Loucy (cell line): ENCODE results near the gene CHERP.
A peak's percentile ranks its signal among the peaks of the same experiment; 100 is the strongest.

Experiments used
- H2AFZ ChIP-seq: fragments of 200-600 bp; sonication (generic); 2 replicates; pipeline ENCODE4 v1.6.0; 2016; ENCODE audit warnings: antibody characterized with exemption, mild to moderate bottlenecking, low read length, moderate library complexity
- H3F3A ChIP-seq: fragments of 200-600 bp; 2 replicates; pipeline ENCODE4 v1.6.0; 2016; ENCODE audit warnings: antibody characterized with exemption, low read depth, mild to moderate bottlenecking
- H3K27me3 ChIP-seq: fragments of 200-600 bp; sonication (generic); 2 replicates; pipeline ENCODE4 v1.6.1; 2014; ENCODE audit warnings: low read length, mild to moderate bottlenecking; ENCODE audit not compliant: insufficient read depth, poor library complexity, severe bottlenecking
- H3K36me3 ChIP-seq: fragments of 200-600 bp; sonication (generic); 2 replicates; pipeline ENCODE4 v1.6.1; 2016; ENCODE audit warnings: low read length; ENCODE audit not compliant: insufficient read depth
- H3K4me1 ChIP-seq: fragments of 200-600 bp; sonication (generic); 2 replicates; pipeline ENCODE4 v1.5.1; 2014; ENCODE audit warnings: low read length, mild to moderate bottlenecking; ENCODE audit not compliant: insufficient read depth, poor library complexity, severe bottlenecking
- H3K4me2 ChIP-seq: fragments of 200-600 bp; sonication (generic); 2 replicates; pipeline ENCODE4 v1.6.0; 2014; ENCODE audit warnings: antibody characterized with exemption, low read length, low read depth, mild to moderate bottlenecking; ENCODE audit not compliant: poor library complexity, severe bottlenecking
- H3K4me3 ChIP-seq: fragments of 200-600 bp; sonication (generic); 2 replicates; pipeline ENCODE4 v1.5.1; 2014; ENCODE audit warnings: low read length, mild to moderate bottlenecking, mixed read lengths; ENCODE audit not compliant: poor library complexity, severe bottlenecking
- H3K79me2 ChIP-seq: fragments of 200-600 bp; sonication (generic); 2 replicates; pipeline ENCODE4 v1.6.1; 2014; ENCODE audit warnings: low read length; ENCODE audit not compliant: insufficient read depth
- H3K9ac ChIP-seq: fragments of 200-600 bp; sonication (generic); 2 replicates; pipeline ENCODE4 v1.6.0; 2014; ENCODE audit warnings: mild to moderate bottlenecking, low read depth, low read length, moderate library complexity; ENCODE audit not compliant: poor library complexity, severe bottlenecking
- H3K9me2 ChIP-seq: fragments of 200-600 bp; sonication (generic); replicated peaks from 2 replicates; pipeline ENCODE4 v1.6.1; 2016; ENCODE audit warnings: low read depth, low read length, mixed read lengths
- H3K9me3 ChIP-seq: fragments of 200-600 bp; sonication (generic); 2 replicates; pipeline ENCODE4 v1.6.1; 2014; ENCODE audit warnings: mild to moderate bottlenecking, antibody characterized with exemption, low read length, low read depth; ENCODE audit not compliant: insufficient read depth
- H4K20me1 ChIP-seq: fragments of 200-600 bp; sonication (generic); 2 replicates; pipeline ENCODE4 v1.6.0; 2014; ENCODE audit warnings: antibody characterized with exemption, low read length, mild to moderate bottlenecking; ENCODE audit not compliant: insufficient read depth, poor library complexity, severe bottlenecking
- EZH2phosphoT487 ChIP-seq: fragments of 200-600 bp; IDR thresholded peaks from 2 replicates; pipeline ENCODE4 v1.6.1; 2018; ENCODE audit warnings: antibody characterized with exemption, mild to moderate bottlenecking, moderate library complexity, borderline replicate concordance
- TF ChIP-seq, protein P1 (sequence below): fragments of 200-600 bp; sonication (generic); conservative IDR thresholded peaks from 2 replicates; pipeline ENCODE4 v1.5.1; 2014; ENCODE audit warnings: mild to moderate bottlenecking, antibody characterized with exemption, low read length

The CHERP gene, protein sequence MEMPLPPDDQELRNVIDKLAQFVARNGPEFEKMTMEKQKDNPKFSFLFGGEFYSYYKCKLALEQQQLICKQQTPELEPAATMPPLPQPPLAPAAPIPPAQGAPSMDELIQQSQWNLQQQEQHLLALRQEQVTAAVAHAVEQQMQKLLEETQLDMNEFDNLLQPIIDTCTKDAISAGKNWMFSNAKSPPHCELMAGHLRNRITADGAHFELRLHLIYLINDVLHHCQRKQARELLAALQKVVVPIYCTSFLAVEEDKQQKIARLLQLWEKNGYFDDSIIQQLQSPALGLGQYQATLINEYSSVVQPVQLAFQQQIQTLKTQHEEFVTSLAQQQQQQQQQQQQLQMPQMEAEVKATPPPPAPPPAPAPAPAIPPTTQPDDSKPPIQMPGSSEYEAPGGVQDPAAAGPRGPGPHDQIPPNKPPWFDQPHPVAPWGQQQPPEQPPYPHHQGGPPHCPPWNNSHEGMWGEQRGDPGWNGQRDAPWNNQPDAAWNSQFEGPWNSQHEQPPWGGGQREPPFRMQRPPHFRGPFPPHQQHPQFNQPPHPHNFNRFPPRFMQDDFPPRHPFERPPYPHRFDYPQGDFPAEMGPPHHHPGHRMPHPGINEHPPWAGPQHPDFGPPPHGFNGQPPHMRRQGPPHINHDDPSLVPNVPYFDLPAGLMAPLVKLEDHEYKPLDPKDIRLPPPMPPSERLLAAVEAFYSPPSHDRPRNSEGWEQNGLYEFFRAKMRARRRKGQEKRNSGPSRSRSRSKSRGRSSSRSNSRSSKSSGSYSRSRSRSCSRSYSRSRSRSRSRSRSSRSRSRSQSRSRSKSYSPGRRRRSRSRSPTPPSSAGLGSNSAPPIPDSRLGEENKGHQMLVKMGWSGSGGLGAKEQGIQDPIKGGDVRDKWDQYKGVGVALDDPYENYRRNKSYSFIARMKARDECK

DNA sequence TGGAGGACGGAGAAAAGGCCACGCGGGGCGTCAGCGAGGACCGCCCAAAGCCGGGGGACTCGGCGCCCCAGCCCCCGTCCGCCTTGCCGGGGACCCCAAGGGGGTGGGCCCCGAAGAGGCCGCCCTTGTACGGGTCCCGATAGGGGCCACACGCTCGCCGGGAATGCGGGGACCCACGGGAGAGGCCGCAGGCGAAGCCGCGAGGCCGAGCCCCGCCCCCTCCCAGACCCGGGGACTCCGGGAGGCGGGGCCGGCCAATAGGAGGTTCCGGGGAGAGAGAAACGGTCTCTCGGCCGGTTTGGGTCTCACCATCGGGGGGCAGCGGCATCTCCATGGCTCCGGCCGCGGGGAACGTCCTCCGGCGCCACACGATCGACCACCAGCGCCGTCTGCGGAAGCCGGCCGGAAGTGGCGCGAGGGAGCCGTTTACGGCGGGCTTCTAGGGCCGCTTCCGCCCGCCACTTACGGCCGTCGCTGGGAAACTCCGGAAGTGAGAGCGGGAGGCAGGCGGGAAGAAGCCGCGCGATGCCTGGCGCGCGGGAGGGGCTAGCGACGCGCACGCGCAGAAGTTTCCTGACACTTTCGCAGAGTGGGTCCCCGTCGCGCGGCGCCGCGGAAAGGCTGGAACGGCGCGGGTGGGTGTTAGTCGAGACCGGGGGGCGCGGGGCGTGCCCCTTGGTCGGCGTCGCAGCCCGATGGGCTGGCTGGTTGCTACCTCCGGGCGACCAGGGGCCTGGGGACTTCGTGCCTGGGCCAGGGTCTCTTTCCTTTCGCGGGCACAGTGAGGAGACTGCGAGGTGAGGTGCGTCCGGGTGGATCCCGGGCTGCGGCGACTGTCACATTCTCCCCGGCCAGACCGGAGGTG lies at the start of gene CHERP:
CHERP (minus strand) TSS at position 393 of the 865 bp plus-strand sequence; CDS start at position 334, 59 bp downstream.
- Histone ChIP-seq H3K4me2 (peak within 1 kb of the TSS; percentile 88), H3K27me3 (no peaks in the 10 kb centered on the region), H3K9me2 (no peaks in the 10 kb centered on the region), H3K4me1 (peaks cover 46% of the 10 kb centered on the region), H3K79me2 (peaks cover 74% of the 10 kb centered on the region), H3K9ac (peak within 1 kb of the TSS; percentile 93), H3K4me3 (peak within 1 kb of the TSS; percentile 93), H4K20me1 (peaks cover 43% of the 10 kb centered on the region), H2AFZ (peak within 1 kb of the TSS; percentile 85), H3K9me3 (no peaks in the 10 kb centered on the region), H3K36me3 (peaks cover 6% of the 10 kb centered on the region; the same call in 1 of the 2 replicates), H3F3A (peaks cover 2% of the 10 kb centered on the region; the same call in 1 of the 2 replicates)
- TF ChIP-seq EZH2phosphoT487, result no peak

GRCh38 chr19:16590876-16591802 lies 48.9 kb upstream of the CHERP start:
- peaks cover 55% of the 10 kb centered on the region for H4K20me1 ChIP-seq
- no peaks in the 10 kb centered on the region for H3K9me2 ChIP-seq
- H3K27me3 ChIP-seq, result no peaks in the 10 kb centered on the region
- no peaks in the 10 kb centered on the region for H3K9me3 ChIP-seq
- no peak overlapping the region for H3K4me3 ChIP-seq
- peaks cover 95% of the 10 kb centered on the region for H3K79me2 ChIP-seq
- H3K4me2 ChIP-seq, result no peak overlapping the region
- peaks cover 91% of the 10 kb centered on the region for H3K4me1 ChIP-seq
- H2AFZ ChIP-seq, result no peak overlapping the region
- no peak overlapping the region for H3K9ac ChIP-seq
- H3F3A ChIP-seq, result no peaks in the 10 kb centered on the region
- no peaks in the 10 kb centered on the region for H3K36me3 ChIP-seq
- no peak for TF ChIP-seq EZH2phosphoT487
- TF ChIP-seq, protein P1, sequence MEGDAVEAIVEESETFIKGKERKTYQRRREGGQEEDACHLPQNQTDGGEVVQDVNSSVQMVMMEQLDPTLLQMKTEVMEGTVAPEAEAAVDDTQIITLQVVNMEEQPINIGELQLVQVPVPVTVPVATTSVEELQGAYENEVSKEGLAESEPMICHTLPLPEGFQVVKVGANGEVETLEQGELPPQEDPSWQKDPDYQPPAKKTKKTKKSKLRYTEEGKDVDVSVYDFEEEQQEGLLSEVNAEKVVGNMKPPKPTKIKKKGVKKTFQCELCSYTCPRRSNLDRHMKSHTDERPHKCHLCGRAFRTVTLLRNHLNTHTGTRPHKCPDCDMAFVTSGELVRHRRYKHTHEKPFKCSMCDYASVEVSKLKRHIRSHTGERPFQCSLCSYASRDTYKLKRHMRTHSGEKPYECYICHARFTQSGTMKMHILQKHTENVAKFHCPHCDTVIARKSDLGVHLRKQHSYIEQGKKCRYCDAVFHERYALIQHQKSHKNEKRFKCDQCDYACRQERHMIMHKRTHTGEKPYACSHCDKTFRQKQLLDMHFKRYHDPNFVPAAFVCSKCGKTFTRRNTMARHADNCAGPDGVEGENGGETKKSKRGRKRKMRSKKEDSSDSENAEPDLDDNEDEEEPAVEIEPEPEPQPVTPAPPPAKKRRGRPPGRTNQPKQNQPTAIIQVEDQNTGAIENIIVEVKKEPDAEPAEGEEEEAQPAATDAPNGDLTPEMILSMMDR, result no peak

GRCh38 chr19:16589917-16590316 lies 47.7 kb upstream of the CHERP start:
- Histone ChIP-seq H3K9me2 (no peaks in the 10 kb centered on the region), H3K9ac (peak overlapping the region; percentile 4), H3K4me1 (peaks cover 91% of the 10 kb centered on the region), H3K79me2 (peaks cover 95% of the 10 kb centered on the region), H2AFZ (no peak overlapping the region), H3K36me3 (no peaks in the 10 kb centered on the region), H3K9me3 (no peaks in the 10 kb centered on the region), H3K4me3 (no peak overlapping the region), H3F3A (no peaks in the 10 kb centered on the region), H3K4me2 (no peak overlapping the region), H3K27me3 (no peaks in the 10 kb centered on the region), H4K20me1 (peaks cover 50% of the 10 kb centered on the region)
- TF ChIP-seq, protein P1, result no peak
- no peak for TF ChIP-seq EZH2phosphoT487
